ENCODE data around the gene ADGRD1.

GRCh38 chr12:131034631-131035244, 81.0 kb downstream of the ADGRD1 start:
- TF ChIP-seq CTCF (IDR thresholded peaks at IDR 0.05; ENCODE audit: low read depth, low read length, poor library complexity, severe bottlenecking) (no peak), EZH2phosphoT487 (IDR thresholded peaks at IDR 0.05; ENCODE audit: borderline replicate concordance, low read length) (no peak)
